Caco-2 (cell line): ENCODE results near the gene SNX4. TPM values are rescaled to one million over a fixed set of nuclear protein-coding genes. Genes with fewer than 3 reads are reported as not detected.

Experiments
- BruUV-seq: library from RNA; stranded (reverse); fragments of 400-500 nt; replicated peaks from 2 replicates; lab custom pipeline; 2021; lab: Mats Ljungman, UMichigan
- CTCF ChIA-PET: fragments of 300-600 bp; sonication (Branson Sonifier 250); formaldehyde crosslinking; loops from one replicate; lab custom pipeline; 2022; ENCODE audit warnings: antibody characterized with exemption; lab: Charles Lee
- POLR2A ChIA-PET: fragments of 300-600 bp; sonication (Branson Sonifier 250); formaldehyde crosslinking; loops from one replicate; lab custom pipeline; 2022; ENCODE audit warnings: antibody characterized with exemption; lab: Charles Lee
- DNase-seq, 2 experiments: peaks; one replicate each; pipeline versions ENCODE4 v3.0.0 to v3.0.0-alpha.2; 2020 to 2022
- H3K27me3 ChIP-seq: replicated peaks from 2 replicates; pipeline ENCODE4 v1.6.0; 2011; ENCODE audit warnings: low read length; ENCODE audit not compliant: control insufficient read depth, insufficient read depth
- H3K36me3 ChIP-seq: 2 replicates; pipeline ENCODE4 v1.5.1; 2011; ENCODE audit warnings: low read length; ENCODE audit not compliant: control insufficient read depth, insufficient read depth
- H3K4me1 ChIP-seq: fragments of 250-450 bp; sonication (Bioruptor Pico); 2 replicates; pipeline ENCODE4 v1.5.1; 2020; ENCODE audit warnings: mild to moderate bottlenecking
- H3K4me3 ChIP-seq: 2 replicates; pipeline ENCODE4 v1.5.1; 2011; ENCODE audit warnings: low read depth, mild to moderate bottlenecking, control low read depth, low read length
- H3K9me3 ChIP-seq: fragments of 250-450 bp; sonication (Bioruptor Pico); 2 replicates; pipeline ENCODE4 v1.5.1; 2020; ENCODE audit warnings: mild to moderate bottlenecking, moderate library complexity
- H3K27ac Mint-ChIP-seq: one replicate; pipeline ENCODE4 v1.8.0; 2022; ENCODE audit warnings: mixed read lengths; ENCODE audit not compliant: unreplicated experiment
- H3K27me3 Mint-ChIP-seq: one replicate; pipeline ENCODE4 v1.8.0; 2022; ENCODE audit warnings: mixed read lengths; ENCODE audit not compliant: insufficient read depth, unreplicated experiment
- H3K36me3 Mint-ChIP-seq: one replicate; pipeline ENCODE4 v1.8.0; 2022; ENCODE audit warnings: mild to moderate bottlenecking, mixed read lengths; ENCODE audit not compliant: insufficient read depth, unreplicated experiment
- H3K4me1 Mint-ChIP-seq: one replicate; pipeline ENCODE4 v1.8.0; 2022; ENCODE audit warnings: low read depth, mixed read lengths; ENCODE audit not compliant: unreplicated experiment
- H3K4me3 Mint-ChIP-seq: one replicate; pipeline ENCODE4 v1.8.0; 2022; ENCODE audit warnings: mild to moderate bottlenecking, moderate library complexity, mixed read lengths; ENCODE audit not compliant: unreplicated experiment
- H3K9me3 Mint-ChIP-seq: one replicate; pipeline ENCODE4 v1.8.0; 2022; ENCODE audit warnings: mixed read lengths; ENCODE audit not compliant: unreplicated experiment
- CTCF ChIP-seq, 2 experiments: fragments of 200-600 bp in 1 of 2; IDR thresholded peaks; 1 replicate in 1 of 2; 2 replicates in 1 of 2; pipeline versions ENCODE4 v1.5.1 to v1.8.0; 2011 to 2022; ENCODE audit warnings: antibody characterized with exemption in 1 of 2, control low read depth in 1 of 2, inconsistent platforms in 1 of 2, low read depth in 1 of 2, low read length in 1 of 2, mild to moderate bottlenecking in 1 of 2, moderate library complexity in 1 of 2; ENCODE audit not compliant: insufficient read depth in 1 of 2, severe bottlenecking in 1 of 2, unreplicated experiment in 1 of 2
- intact Hi-C: fragments of 100-400 bp; cut with micrococcal nuclease; formaldehyde crosslinking; loops from one replicate; pipeline ENCODE4 v1.10.0; 2022; ENCODE audit not compliant: unreplicated experiment
- total RNA-seq: library from RNA; stranded (reverse); gene quantifications from 2 replicates; pipeline ENCODE4 v1.2.3, GENCODE V29; 2022

Gene SNX4
- total RNA-seq, 1 experiment from 2014 or later: 59.0 TPM

DNA sequence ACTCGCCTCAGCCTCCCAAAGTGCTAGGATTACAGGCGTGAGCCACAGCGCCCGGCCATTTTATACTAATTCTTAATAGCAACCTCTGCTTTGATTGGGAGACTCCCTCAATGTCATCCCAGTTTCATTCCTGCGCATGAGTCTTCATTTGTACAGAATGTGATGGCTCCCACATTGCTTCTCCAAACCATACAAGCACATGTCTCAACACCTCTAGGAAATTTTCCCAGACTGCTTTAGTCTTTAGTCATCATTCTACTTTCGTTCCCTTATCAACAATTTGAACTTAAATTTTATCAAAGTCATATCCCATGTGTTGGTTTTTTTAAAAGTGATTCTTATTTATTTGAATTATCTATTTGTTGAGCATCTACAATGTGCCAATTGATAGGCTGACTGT is 58.1 kb downstream of the SNX4 start:
- BruUV-seq: no TSS peak
- no peaks in the 10 kb centered on the region for H3K9me3 Mint-ChIP-seq
- Histone ChIP-seq H3K36me3 (peaks cover 2% of the 10 kb centered on the region; the same call in 1 of the 2 replicates), H3K4me3 (no peak overlapping the region), H3K27me3 (no peaks in the 10 kb centered on the region), H3K4me1 (peaks cover 8% of the 10 kb centered on the region), H3K9me3 (no peaks in the 10 kb centered on the region)
- H3K4me1 Mint-ChIP-seq: no peaks in the 10 kb centered on the region
- POLR2A ChIA-PET: no interaction called here
- no peak overlapping the region for H3K27ac Mint-ChIP-seq
- no peak for TF ChIP-seq CTCF (IDR thresholded peaks at IDR 0.05; ENCODE audit: insufficient read depth in 1 of 2, low read depth in 1 of 2, low read length in 1 of 2, severe bottlenecking in 1 of 2, unreplicated experiment in 1 of 2)
- no peak for DNase-seq
- H3K27me3 Mint-ChIP-seq: no peaks in the 10 kb centered on the region
- H3K4me3 Mint-ChIP-seq: no peak overlapping the region
- H3K36me3 Mint-ChIP-seq: peaks cover 71% of the 10 kb centered on the region
- intact Hi-C loops: no loop called here
- CTCF ChIA-PET: no interaction called here

DNA sequence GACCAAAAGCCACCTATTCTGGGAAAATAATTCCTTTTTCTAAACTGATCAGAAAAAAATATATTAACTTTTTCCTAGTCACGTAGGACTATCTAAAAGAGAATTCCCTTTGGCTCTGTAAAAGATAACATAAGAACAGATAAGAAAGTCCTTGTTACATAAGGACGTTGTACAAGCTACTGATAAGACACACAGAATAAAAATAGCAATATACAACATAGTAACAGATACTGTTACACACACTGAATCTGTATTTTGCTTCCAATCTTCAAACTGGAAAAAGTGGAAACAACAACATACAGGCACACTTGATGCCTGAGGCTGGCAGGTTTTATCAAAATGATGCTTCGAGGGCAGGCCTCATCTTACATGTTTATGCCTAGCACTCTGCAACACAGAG is 59.8 kb downstream of the SNX4 start:
- no peak overlapping the region for H3K4me3 Mint-ChIP-seq
- CTCF ChIA-PET: no interaction called here
- H3K27me3 Mint-ChIP-seq: no peaks in the 10 kb centered on the region
- no peak for TF ChIP-seq CTCF (IDR thresholded peaks at IDR 0.05; ENCODE audit: insufficient read depth in 1 of 2, low read depth in 1 of 2, low read length in 1 of 2, severe bottlenecking in 1 of 2, unreplicated experiment in 1 of 2)
- H3K27me3 ChIP-seq: no peaks in the 10 kb centered on the region
- intact Hi-C loops: no loop called here
- POLR2A ChIA-PET: no interaction called here
- H3K4me3 ChIP-seq: no peak overlapping the region
- no peaks in the 10 kb centered on the region for H3K9me3 Mint-ChIP-seq
- H3K9me3 ChIP-seq: no peaks in the 10 kb centered on the region
- no peaks in the 10 kb centered on the region for H3K36me3 ChIP-seq
- no TSS peak for BruUV-seq
- no peaks in the 10 kb centered on the region for H3K4me1 Mint-ChIP-seq
- H3K27ac Mint-ChIP-seq: no peak overlapping the region
- peaks cover 8% of the 10 kb centered on the region for H3K4me1 ChIP-seq
- no peak for DNase-seq
- peaks cover 69% of the 10 kb centered on the region for H3K36me3 Mint-ChIP-seq

DNA sequence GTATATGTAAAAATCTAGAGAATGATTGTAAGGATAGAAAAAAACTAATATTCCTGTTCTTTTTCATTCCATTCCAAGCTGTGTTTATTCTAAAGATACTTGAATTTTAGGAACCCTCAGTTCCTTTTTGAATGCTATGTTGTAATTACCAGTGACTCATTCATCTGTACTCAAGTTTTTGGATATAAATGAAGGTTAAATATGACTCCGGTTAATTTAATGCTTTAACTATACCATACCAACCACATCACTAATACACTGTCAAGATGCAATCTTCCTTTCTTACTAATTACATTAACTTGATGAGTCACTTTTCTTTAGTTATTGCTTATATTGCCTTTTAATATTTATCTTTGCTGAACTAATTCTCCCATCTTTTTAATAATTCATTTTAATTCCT is 76.1 kb downstream of the SNX4 start:
- no peaks in the 10 kb centered on the region; the same call in 1 of the 2 replicates for H3K36me3 ChIP-seq
- no peak overlapping the region for H3K4me3 Mint-ChIP-seq
- no peak for TF ChIP-seq CTCF (IDR thresholded peaks at IDR 0.05; ENCODE audit: insufficient read depth in 1 of 2, low read depth in 1 of 2, low read length in 1 of 2, severe bottlenecking in 1 of 2, unreplicated experiment in 1 of 2)
- DNase-seq: no peak
- ChIA-PET CTCF (no interaction called here), POLR2A (no interaction called here)
- H3K36me3 Mint-ChIP-seq: peaks cover 20% of the 10 kb centered on the region
- BruUV-seq: no TSS peak
- H3K4me3 ChIP-seq: no peak overlapping the region
- peaks cover 22% of the 10 kb centered on the region for H3K4me1 ChIP-seq
- H3K9me3 ChIP-seq: no peaks in the 10 kb centered on the region
- no peaks in the 10 kb centered on the region for H3K27me3 ChIP-seq
- intact Hi-C loops: loop anchor here (5.0 to 10.0 kb wide), 2 partner anchors 67 to 141 kb away; partner anchors contain the start of gene ZNF148
- peaks cover 5% of the 10 kb centered on the region for H3K4me1 Mint-ChIP-seq
- no peaks in the 10 kb centered on the region for H3K27me3 Mint-ChIP-seq
- no peak overlapping the region for H3K27ac Mint-ChIP-seq
- H3K9me3 Mint-ChIP-seq: no peaks in the 10 kb centered on the region
